K562 (cell line): ENCODE measurements around the gene TRIM71. TPM values are rescaled to one million over a fixed set of nuclear protein-coding genes. Genes with fewer than 3 reads are reported as not detected.

ENCODE experiments used
- ATAC-seq: fragments of 200-7000 bp; cut with Tn5 transposase; 3 replicates; pipeline ENCODE4 v1.9.1; 2020; ENCODE audit warnings: moderate library complexity
- BruUV-seq: library from RNA; stranded (reverse); fragments of 400-500 nt; replicated peaks from 2 replicates; lab custom pipeline; 2021; lab: Mats Ljungman, UMichigan
- CTCF ChIA-PET: fragments of 300-600 bp; formaldehyde crosslinking; extraction: SDS; loops from one replicate; lab custom pipeline; 2021; ENCODE audit warnings: low intra/inter-chr PET ratio; lab: Yijun Ruan, JAX
- POLR2A ChIA-PET: fragments of 300-600, 350-650 bp; sonication (Branson Sonifier 250); formaldehyde crosslinking; extraction: SDS; loops from one replicate; lab custom pipeline; 2021; ENCODE audit warnings: antibody characterized with exemption, inconsistent platforms; lab: Yijun Ruan, JAX
- DNase-seq, 4 experiments: peaks; one replicate each; pipeline versions ENCODE4 v3.0.0 to v3.0.0-alpha.2; 2011 to 2018; ENCODE audit warnings: low spot score in 3 of 4, mixed read lengths in 3 of 4; ENCODE audit errors: extremely low read depth in 1 of 4
- FAIRE-seq: peaks from 2 replicates; lab custom pipeline; 2011; peaks lifted over from hg19 to GRCh38; lab: Jason Lieb, UNC
- H2AFZ ChIP-seq: 2 replicates; pipeline ENCODE4 v1.6.0; 2011; ENCODE audit warnings: low read depth, low read length, control low read depth, inconsistent platforms
- H3K27ac ChIP-seq: fragments of 200-600 bp; 3 replicates; pipeline ENCODE4 v1.8.0; 2011; ENCODE audit warnings: low read depth, mild to moderate bottlenecking, control low read depth, inconsistent platforms, low read length, moderate library complexity, mixed read lengths; ENCODE audit errors: extremely low read depth
- H3K27me3 ChIP-seq, 2 experiments: fragments of 300-600 bp in 1 of 2; 2 replicates in 1 of 2; 3 replicates in 1 of 2; pipeline versions ENCODE4 v1.6.0 to v1.8.0; 2011; ENCODE audit warnings: inconsistent platforms in 2 of 2, low read length in 2 of 2, mild to moderate bottlenecking in 1 of 2, mixed read lengths in 1 of 2, moderate library complexity in 1 of 2; ENCODE audit not compliant: control insufficient read depth in 2 of 2, insufficient read depth in 2 of 2
- H3K36me3 ChIP-seq: fragments of 300-600 bp; 3 replicates; pipeline ENCODE4 v1.8.0; 2011; ENCODE audit warnings: mild to moderate bottlenecking, low read length, inconsistent platforms; ENCODE audit not compliant: control insufficient read depth, insufficient read depth
- H3K4me1 ChIP-seq, 2 experiments: fragments of 200-600 bp in 1 of 2; replicated peaks in 1 of 2; 2 replicates in 1 of 2; 3 replicates in 1 of 2; pipeline versions ENCODE4 v1.5.1 to v1.8.0; 2011; ENCODE audit warnings: inconsistent platforms in 2 of 2, low read length in 2 of 2, mild to moderate bottlenecking in 1 of 2, mixed read lengths in 1 of 2, moderate library complexity in 1 of 2; ENCODE audit not compliant: control insufficient read depth in 2 of 2, insufficient read depth in 2 of 2
- H3K4me2 ChIP-seq: 2 replicates; pipeline ENCODE4 v1.6.1; 2011; ENCODE audit warnings: low read length, control low read depth, inconsistent platforms, mixed read lengths; ENCODE audit not compliant: insufficient read depth
- H3K4me3 ChIP-seq: fragments of 200-600 bp; sonication (generic), shearing (Covaris generic); 2 replicates; pipeline ENCODE4 v1.5.1; 2016; ENCODE audit warnings: control low read depth, inconsistent platforms
- H3K79me2 ChIP-seq: fragments of 200-600 bp; 3 replicates; pipeline ENCODE4 v1.8.0; 2011; ENCODE audit warnings: low read length, inconsistent platforms; ENCODE audit not compliant: control insufficient read depth, insufficient read depth
- H3K9ac ChIP-seq, 2 experiments: 2 replicates each; pipeline versions ENCODE4 v1.6.0 to v1.6.1; 2011; ENCODE audit warnings: low read depth in 2 of 2, low read length in 2 of 2, control low read depth in 1 of 2, inconsistent platforms in 1 of 2, mild to moderate bottlenecking in 1 of 2, mixed read lengths in 1 of 2; ENCODE audit not compliant: insufficient read depth in 1 of 2
- H3K9me1 ChIP-seq: one replicate; pipeline ENCODE4 v1.6.0; 2011; ENCODE audit warnings: inconsistent platforms, mild to moderate bottlenecking, low read length, moderate library complexity; ENCODE audit not compliant: control insufficient read depth, insufficient read depth
- H3K9me3 ChIP-seq: replicated peaks from 2 replicates; pipeline ENCODE4 v1.5.1; 2011; ENCODE audit warnings: low read depth, low read length, inconsistent platforms; ENCODE audit not compliant: control insufficient read depth, insufficient read depth
- H4K20me1 ChIP-seq: replicated peaks from 2 replicates; pipeline ENCODE4 v1.6.1; 2011; ENCODE audit warnings: low read length, inconsistent platforms, mixed read lengths; ENCODE audit not compliant: control insufficient read depth, insufficient read depth
- WGBS: fragments of 100-300 bp; shearing (Covaris generic); methylation state at CpG from one replicate; pipeline ENCODE4 v1.1.6; 2016; ENCODE audit warnings: low coverage, mixed read lengths; ENCODE audit not compliant: insufficient coverage; ENCODE audit errors: missing lambda C conversion rate; 5-methylcytosine and 5-hydroxymethylcytosine counted together
- in situ Hi-C: fragments of 300-500 bp; cut with MboI; formaldehyde crosslinking; loops from 4 replicates; pipeline ENCODE4 v1.15.0; 2018; ENCODE audit warnings: inconsistent platforms, mixed read lengths
- intact Hi-C: fragments of 100-400 bp; cut with micrococcal nuclease; formaldehyde crosslinking; loops from 2 replicates; pipeline ENCODE4 v1.14.2; 2022
- polyA plus RNA-seq, 8 experiments: library from polyadenylated mRNA; depleted of rRNA in 4 of 8; stranded (reverse) in 5 of 8; unstranded in 3 of 8; fragments of >200 nt; fragmentation: Nextera tagmentation in 2 of 8; fragmentation: Illumina TruSeq in 1 of 8; extraction: Ambion mirVana in 2 of 8; extraction: Trizol in 1 of 8; gene quantifications; 2 replicates each; pipeline versions ENCODE4 v1.2.1 to v1.2.3, GENCODE V29; 2011 to 2014; ENCODE audit warnings: inconsistent platforms in 1 of 8, missing spikeins in 1 of 8
- total RNA-seq, 7 experiments: library from RNA; depleted of rRNA in 6 of 7; stranded (reverse); fragments of >200 nt in 6 of 7; fragmentation: Illumina TruSeq in 2 of 7; extraction: Trizol in 2 of 7; gene quantifications; 2 replicates each; pipeline versions ENCODE4 v1.2.1 to v1.2.3, GENCODE V29; 2011 to 2021; ENCODE audit warnings: low replicate concordance in 1 of 7
- TF ChIP-seq, protein P1 (sequence below): fragments of 450-650 bp; IDR thresholded peaks from 2 replicates; pipeline ENCODE4 v1.6.1; 2018; ENCODE audit not compliant: partially characterized antibody
- TF ChIP-seq, protein P2 (sequence below): fragments of 450-650 bp; IDR thresholded peaks from 2 replicates; pipeline ENCODE4 v1.6.1; 2016; ENCODE audit warnings: low read depth

Gene TRIM71
- total and polyA plus RNA-seq, 9 of the 15 experiments (the other 6 are each of a cell fraction or from before 2014, with no cell fraction given), result 0.04 to 0.11 TPM; not detected in 7

DNA sequence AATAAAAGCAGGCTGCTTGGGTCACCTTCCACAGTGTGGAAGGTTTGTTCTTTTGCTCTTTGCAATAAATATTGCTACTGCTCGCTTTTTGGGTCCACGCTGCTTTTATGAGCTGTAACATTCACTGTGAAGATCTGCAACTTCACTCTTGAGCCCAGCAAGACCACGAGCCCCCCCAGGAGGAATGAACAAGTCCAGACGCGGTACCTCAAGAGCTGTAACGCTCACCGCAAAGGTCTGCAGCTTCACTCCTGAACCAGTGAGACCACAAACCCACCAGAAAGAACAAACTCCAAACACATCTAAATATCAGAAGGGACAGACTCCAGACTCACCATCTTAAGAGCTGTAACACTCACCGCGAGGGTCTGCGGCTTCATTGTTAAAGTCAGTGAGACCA lies 86.2 kb downstream of the TRIM71 start:
- POLR2A ChIA-PET, result interaction anchor here (0.8 kb wide), 1 partner anchor 34 kb away, joined by 3 read pairs; no protein-coding TSS in a partner anchor
- no peak for ATAC-seq
- Histone ChIP-seq H3K27ac (no peak overlapping the region), H4K20me1 (no peaks in the 10 kb centered on the region), H3K36me3 (no peaks in the 10 kb centered on the region), H3K27me3 (peaks cover 15 to 19% of the 10 kb centered on the region in 2 experiments), H3K9me1 (no peaks in the 10 kb centered on the region), H2AFZ (peak overlapping the region; percentile 55; the same call in 1 of the 2 replicates)
- intact Hi-C loops, result no loop called here
- TF ChIP-seq, protein P1, sequence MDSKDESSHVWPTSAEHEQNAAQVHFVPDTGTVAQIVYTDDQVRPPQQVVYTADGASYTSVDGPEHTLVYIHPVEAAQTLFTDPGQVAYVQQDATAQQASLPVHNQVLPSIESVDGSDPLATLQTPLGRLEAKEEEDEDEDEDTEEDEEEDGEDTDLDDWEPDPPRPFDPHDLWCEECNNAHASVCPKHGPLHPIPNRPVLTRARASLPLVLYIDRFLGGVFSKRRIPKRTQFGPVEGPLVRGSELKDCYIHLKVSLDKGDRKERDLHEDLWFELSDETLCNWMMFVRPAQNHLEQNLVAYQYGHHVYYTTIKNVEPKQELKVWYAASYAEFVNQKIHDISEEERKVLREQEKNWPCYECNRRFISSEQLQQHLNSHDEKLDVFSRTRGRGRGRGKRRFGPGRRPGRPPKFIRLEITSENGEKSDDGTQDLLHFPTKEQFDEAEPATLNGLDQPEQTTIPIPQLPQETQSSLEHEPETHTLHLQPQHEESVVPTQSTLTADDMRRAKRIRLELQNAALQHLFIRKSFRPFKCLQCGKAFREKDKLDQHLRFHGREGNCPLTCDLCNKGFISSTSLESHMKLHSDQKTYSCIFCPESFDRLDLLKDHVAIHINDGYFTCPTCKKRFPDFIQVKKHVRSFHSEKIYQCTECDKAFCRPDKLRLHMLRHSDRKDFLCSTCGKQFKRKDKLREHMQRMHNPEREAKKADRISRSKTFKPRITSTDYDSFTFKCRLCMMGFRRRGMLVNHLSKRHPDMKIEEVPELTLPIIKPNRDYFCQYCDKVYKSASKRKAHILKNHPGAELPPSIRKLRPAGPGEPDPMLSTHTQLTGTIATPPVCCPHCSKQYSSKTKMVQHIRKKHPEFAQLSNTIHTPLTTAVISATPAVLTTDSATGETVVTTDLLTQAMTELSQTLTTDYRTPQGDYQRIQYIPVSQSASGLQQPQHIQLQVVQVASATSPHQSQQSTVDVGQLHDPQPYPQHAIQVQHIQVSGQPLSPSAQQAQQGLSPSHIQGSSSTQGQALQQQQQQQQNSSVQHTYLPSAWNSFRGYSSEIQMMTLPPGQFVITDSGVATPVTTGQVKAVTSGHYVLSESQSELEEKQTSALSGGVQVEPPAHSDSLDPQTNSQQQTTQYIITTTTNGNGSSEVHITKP, result peak; percentile 67
- TF ChIP-seq, protein P2, sequence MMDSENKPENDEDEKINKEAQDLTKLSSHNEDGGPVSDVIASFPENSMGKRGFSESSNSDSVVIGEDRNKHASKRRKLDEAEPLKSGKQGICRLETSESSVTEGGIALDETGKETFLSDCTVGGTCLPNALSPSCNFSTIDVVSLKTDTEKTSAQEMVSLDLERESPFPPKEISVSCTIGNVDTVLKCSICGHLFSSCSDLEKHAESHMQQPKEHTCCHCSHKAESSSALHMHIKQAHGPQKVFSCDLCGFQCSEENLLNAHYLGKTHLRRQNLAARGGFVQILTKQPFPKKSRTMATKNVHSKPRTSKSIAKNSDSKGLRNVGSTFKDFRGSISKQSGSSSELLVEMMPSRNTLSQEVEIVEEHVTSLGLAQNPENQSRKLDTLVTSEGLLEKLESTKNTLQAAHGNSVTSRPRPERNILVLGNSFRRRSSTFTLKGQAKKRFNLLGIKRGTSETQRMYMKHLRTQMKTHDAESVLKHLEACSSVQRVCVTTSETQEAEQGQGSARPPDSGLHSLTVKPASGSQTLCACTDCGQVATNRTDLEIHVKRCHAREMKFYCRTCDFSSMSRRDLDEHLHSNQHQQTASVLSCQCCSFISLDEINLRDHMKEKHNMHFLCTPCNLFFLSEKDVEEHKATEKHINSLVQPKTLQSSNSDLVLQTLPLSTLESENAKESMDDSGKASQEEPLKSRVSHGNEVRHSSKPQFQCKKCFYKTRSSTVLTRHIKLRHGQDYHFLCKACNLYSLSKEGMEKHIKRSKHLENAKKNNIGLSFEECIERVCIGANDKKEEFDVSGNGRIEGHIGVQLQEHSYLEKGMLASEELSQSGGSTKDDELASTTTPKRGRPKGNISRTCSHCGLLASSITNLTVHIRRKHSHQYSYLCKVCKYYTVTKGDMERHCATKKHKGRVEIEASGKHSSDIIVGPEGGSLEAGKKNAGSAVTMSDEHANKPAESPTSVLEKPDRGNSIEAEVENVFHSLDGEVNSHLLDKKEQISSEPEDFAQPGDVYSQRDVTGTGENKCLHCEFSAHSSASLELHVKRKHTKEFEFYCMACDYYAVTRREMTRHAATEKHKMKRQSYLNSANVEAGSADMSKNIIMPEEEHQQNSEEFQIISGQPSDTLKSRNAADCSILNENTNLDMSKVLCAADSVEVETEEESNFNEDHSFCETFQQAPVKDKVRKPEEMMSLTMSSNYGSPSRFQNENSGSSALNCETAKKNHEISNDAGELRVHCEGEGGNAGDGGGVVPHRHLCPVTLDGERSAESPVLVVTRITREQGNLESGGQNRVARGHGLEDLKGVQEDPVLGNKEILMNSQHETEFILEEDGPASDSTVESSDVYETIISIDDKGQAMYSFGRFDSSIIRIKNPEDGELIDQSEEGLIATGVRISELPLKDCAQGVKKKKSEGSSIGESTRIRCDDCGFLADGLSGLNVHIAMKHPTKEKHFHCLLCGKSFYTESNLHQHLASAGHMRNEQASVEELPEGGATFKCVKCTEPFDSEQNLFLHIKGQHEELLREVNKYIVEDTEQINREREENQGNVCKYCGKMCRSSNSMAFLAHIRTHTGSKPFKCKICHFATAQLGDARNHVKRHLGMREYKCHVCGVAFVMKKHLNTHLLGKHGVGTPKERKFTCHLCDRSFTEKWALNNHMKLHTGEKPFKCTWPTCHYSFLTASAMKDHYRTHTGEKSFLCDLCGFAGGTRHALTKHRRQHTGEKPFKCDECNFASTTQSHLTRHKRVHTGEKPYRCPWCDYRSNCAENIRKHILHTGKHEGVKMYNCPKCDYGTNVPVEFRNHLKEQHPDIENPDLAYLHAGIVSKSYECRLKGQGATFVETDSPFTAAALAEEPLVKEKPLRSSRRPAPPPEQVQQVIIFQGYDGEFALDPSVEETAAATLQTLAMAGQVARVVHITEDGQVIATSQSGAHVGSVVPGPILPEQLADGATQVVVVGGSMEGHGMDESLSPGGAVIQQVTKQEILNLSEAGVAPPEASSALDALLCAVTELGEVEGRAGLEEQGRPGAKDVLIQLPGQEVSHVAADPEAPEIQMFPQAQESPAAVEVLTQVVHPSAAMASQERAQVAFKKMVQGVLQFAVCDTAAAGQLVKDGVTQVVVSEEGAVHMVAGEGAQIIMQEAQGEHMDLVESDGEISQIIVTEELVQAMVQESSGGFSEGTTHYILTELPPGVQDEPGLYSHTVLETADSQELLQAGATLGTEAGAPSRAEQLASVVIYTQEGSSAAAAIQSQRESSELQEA, result no peak
- TF ChIP-seq, all 486 proteins: peak for 1
- no TSS peak for BruUV-seq
- Histone ChIP-seq H3K9ac (no peak overlapping the region), H3K79me2 (no peaks in the 10 kb centered on the region), H3K4me2 (no peak overlapping the region), H3K4me3 (no peak overlapping the region), H3K4me1 (peaks cover 0 to 2% of the 10 kb centered on the region in 2 experiments; a peak in 1 of 5 replicates), H3K9me3 (no peaks in the 10 kb centered on the region)
- CTCF ChIA-PET, result no interaction called here
- DNase-seq (no peak), FAIRE-seq (no peak)
- in situ Hi-C loops, result no loop called here
- WGBS, result 53% methylated on average over 10 of the region's 10 CpGs
